Measurements from ENCODE around the gene AOAH.

The AOAH gene

GRCh38 chr7:36739351-36739750, 15.1 kb upstream of the AOAH start:
- H3K4me2 ChIP-seq (ENCODE audit: low read length) = no peak overlapping the region
- H3K4me1 ChIP-seq (ENCODE audit: control insufficient read depth, low read length) = peaks cover 3% of the 10 kb centered on the region; the same call in 1 of the 2 replicates
- TF ChIP-seq CTCF (IDR thresholded peaks at IDR 0.05; ENCODE audit: low read depth, low read length, poor library complexity, severe bottlenecking) = no peak
- TF ChIP-seq EZH2phosphoT487 (IDR thresholded peaks at IDR 0.05; ENCODE audit: borderline replicate concordance, low read length) = no peak
- no peaks in the 10 kb centered on the region for H3F3A ChIP-seq (ENCODE audit: control insufficient read depth, insufficient read depth)
- H3K9me2 ChIP-seq (replicated peaks; ENCODE audit: control insufficient read depth, low read length) = no peaks in the 10 kb centered on the region
- no peak overlapping the region for H3K27ac ChIP-seq (ENCODE audit: low read depth, low read length)
- no peaks in the 10 kb centered on the region; the same call in 1 of the 2 replicates for H4K20me1 ChIP-seq (ENCODE audit: control insufficient read depth, insufficient read depth, low read depth, low read length)
- no peaks in the 10 kb centered on the region for H3K9me3 ChIP-seq (ENCODE audit: control insufficient read depth, insufficient read depth, low read length)
- no peaks in the 10 kb centered on the region for H3K27me3 ChIP-seq (ENCODE audit: control insufficient read depth, low read length)
- no peaks in the 10 kb centered on the region for H3K36me3 ChIP-seq (ENCODE audit: control insufficient read depth, low read length)
- no peaks in the 10 kb centered on the region for H3K79me2 ChIP-seq (ENCODE audit: control insufficient read depth, low read length)
- no peak overlapping the region for H3K4me3 ChIP-seq (ENCODE audit: low read length)

GRCh38 chr7:36736899-36737211, 12.6 kb upstream of the AOAH start:
- Histone ChIP-seq H3K4me1 (ENCODE audit: control insufficient read depth, low read length) (peaks cover 3% of the 10 kb centered on the region; the same call in 1 of the 2 replicates), H3F3A (ENCODE audit: control insufficient read depth, insufficient read depth) (no peaks in the 10 kb centered on the region), H3K9me3 (ENCODE audit: control insufficient read depth, insufficient read depth, low read length) (no peaks in the 10 kb centered on the region), H3K79me2 (ENCODE audit: control insufficient read depth, low read length) (no peaks in the 10 kb centered on the region), H3K27ac (ENCODE audit: low read depth, low read length) (no peak overlapping the region), H3K9me2 (replicated peaks; ENCODE audit: control insufficient read depth, low read length) (no peaks in the 10 kb centered on the region), H3K4me2 (ENCODE audit: low read length) (no peak overlapping the region), H3K36me3 (ENCODE audit: control insufficient read depth, low read length) (no peaks in the 10 kb centered on the region), H3K4me3 (ENCODE audit: low read length) (no peak overlapping the region), H4K20me1 (ENCODE audit: control insufficient read depth, insufficient read depth, low read depth, low read length) (no peaks in the 10 kb centered on the region; the same call in 1 of the 2 replicates), H3K27me3 (ENCODE audit: control insufficient read depth, low read length) (no peaks in the 10 kb centered on the region)
- TF ChIP-seq CTCF (IDR thresholded peaks at IDR 0.05; ENCODE audit: low read depth, low read length, poor library complexity, severe bottlenecking) (no peak), EZH2phosphoT487 (IDR thresholded peaks at IDR 0.05; ENCODE audit: borderline replicate concordance, low read length) (no peak)

- Histone ChIP-seq H3F3A (ENCODE audit: control insufficient read depth, insufficient read depth) (no peaks in the 10 kb centered on the region), H3K4me3 (ENCODE audit: low read length) (no peak overlapping the region), H3K36me3 (ENCODE audit: control insufficient read depth, low read length) (no peaks in the 10 kb centered on the region), H3K27me3 (ENCODE audit: control insufficient read depth, low read length) (no peaks in the 10 kb centered on the region), H3K9me2 (replicated peaks; ENCODE audit: control insufficient read depth, low read length) (no peaks in the 10 kb centered on the region), H4K20me1 (ENCODE audit: control insufficient read depth, insufficient read depth, low read depth, low read length) (no peaks in the 10 kb centered on the region; the same call in 1 of the 2 replicates), H3K9me3 (ENCODE audit: control insufficient read depth, insufficient read depth, low read length) (no peaks in the 10 kb centered on the region), H3K4me1 (ENCODE audit: control insufficient read depth, low read length) (peaks cover 3% of the 10 kb centered on the region; the same call in 1 of the 2 replicates), H3K27ac (ENCODE audit: low read depth, low read length) (no peak overlapping the region), H3K79me2 (ENCODE audit: control insufficient read depth, low read length) (no peaks in the 10 kb centered on the region), H3K4me2 (ENCODE audit: low read length) (no peak overlapping the region)
- TF ChIP-seq EZH2phosphoT487 (IDR thresholded peaks at IDR 0.05; ENCODE audit: borderline replicate concordance, low read length) = no peak
- no peak for TF ChIP-seq CTCF (IDR thresholded peaks at IDR 0.05; ENCODE audit: low read depth, low read length, poor library complexity, severe bottlenecking)
Observed at GRCh38 chr7:36736090-36736898, 12.0 kb upstream of the AOAH start.

Data from DOHH2 (cell line).